Activated B cell treated with CpG ODN at 0.5 μM for 24 hours (primary cell): ENCODE measurements around the gene CCDC81. TPM values are rescaled to one million over a fixed set of nuclear protein-coding genes. Genes with fewer than 3 reads are reported as not detected.

ENCODE experiments used
- ATAC-seq: fragments of 200-7000 bp; cut with Tn5 transposase; one replicate; pipeline ENCODE4 v1.10.0; 2021; ENCODE audit warnings: low read depth, mild to moderate bottlenecking, moderate library complexity
- CTCF ChIA-PET: fragments of 350-600 bp; sonication (Branson Sonifier 250); formaldehyde crosslinking; loops from one replicate; lab custom pipeline; 2021; ENCODE audit warnings: antibody characterized with exemption; lab: Charles Lee
- POLR2A ChIA-PET: fragments of 350-600 bp; sonication (Branson Sonifier 250); formaldehyde crosslinking; loops from one replicate; lab custom pipeline; 2021; ENCODE audit warnings: antibody characterized with exemption; lab: Charles Lee
- DNase-seq: peaks from one replicate; pipeline ENCODE4 v3.0.0; 2022
- H3K27ac Mint-ChIP-seq: one replicate; pipeline ENCODE4 v1.8.0; 2020; ENCODE audit warnings: mixed read lengths
- H3K27me3 Mint-ChIP-seq: one replicate; pipeline ENCODE4 v1.8.0; 2021; ENCODE audit warnings: mixed read lengths
- H3K36me3 Mint-ChIP-seq: one replicate; pipeline ENCODE4 v1.8.0; 2021; ENCODE audit warnings: low read depth, mixed read lengths
- H3K4me1 Mint-ChIP-seq: one replicate; pipeline ENCODE4 v1.8.0; 2021; ENCODE audit warnings: mixed read lengths
- H3K4me3 Mint-ChIP-seq: one replicate; pipeline ENCODE4 v1.8.0; 2020; ENCODE audit warnings: mild to moderate bottlenecking, mixed read lengths
- H3K9me3 Mint-ChIP-seq: one replicate; pipeline ENCODE4 v1.8.0; 2020; ENCODE audit warnings: mixed read lengths
- CTCF ChIP-seq: fragments of 200-600 bp; IDR thresholded peaks from one replicate; pipeline ENCODE4 v1.8.0; 2022; ENCODE audit warnings: antibody characterized with exemption, mild to moderate bottlenecking
- intact Hi-C: fragments of 100-400 bp; cut with micrococcal nuclease; formaldehyde crosslinking; loops from one replicate; pipeline ENCODE4 v1.15.1; 2024
- total RNA-seq: library from RNA; stranded (reverse); gene quantifications from 2 replicates; pipeline ENCODE4 v1.2.3, GENCODE V29; 2022

The CCDC81 gene
- 0.61 and 0.82 TPM in 2 replicates for total RNA-seq

GRCh38 chr11:86374586-86374985, at the start of gene CCDC81:
TSS of gene CCDC81 (plus strand) at chr11:86374887. CDS start at chr11:86375164, 277 bp downstream.
- no peak within 1 kb of the TSS for H3K4me3 Mint-ChIP-seq
- H3K27me3 Mint-ChIP-seq, result peaks cover 9% of the 10 kb centered on the region
- intact Hi-C loops, result no loop called here
- no peaks in the 10 kb centered on the region for H3K36me3 Mint-ChIP-seq
- H3K27ac Mint-ChIP-seq, result no peak within 1 kb of the TSS
- ATAC-seq, result no peak
- peaks cover 2% of the 10 kb centered on the region for H3K9me3 Mint-ChIP-seq
- CTCF ChIA-PET, result no interaction called here
- H3K4me1 Mint-ChIP-seq, result no peaks in the 10 kb centered on the region
- no peak for DNase-seq
- TF ChIP-seq CTCF, result no peak
- POLR2A ChIA-PET, result no interaction called here

- DNase-seq (no peak), ATAC-seq (no peak)
- no peak for TF ChIP-seq CTCF
- intact Hi-C loops, result no loop called here
- Mint-ChIP-seq H3K4me1 (no peaks in the 10 kb centered on the region), H3K27me3 (no peaks in the 10 kb centered on the region), H3K36me3 (peaks cover 68% of the 10 kb centered on the region), H3K9me3 (no peaks in the 10 kb centered on the region), H3K27ac (no peak overlapping the region), H3K4me3 (no peak overlapping the region)
- POLR2A ChIA-PET, result no interaction called here
- CTCF ChIA-PET, result no interaction called here
Measured at GRCh38 chr11:86335131-86335767, 39.4 kb upstream of the CCDC81 start.

GRCh38 chr11:86337227-86337626, 37.5 kb upstream of the CCDC81 start:
- ChIA-PET POLR2A (no interaction called here), CTCF (no interaction called here)
- intact Hi-C loops, result no loop called here
- Mint-ChIP-seq H3K4me1 (peaks cover 2% of the 10 kb centered on the region), H3K9me3 (no peaks in the 10 kb centered on the region), H3K27ac (no peak overlapping the region), H3K27me3 (no peaks in the 10 kb centered on the region), H3K36me3 (peaks cover 76% of the 10 kb centered on the region), H3K4me3 (no peak overlapping the region)
- ATAC-seq (no peak), DNase-seq (no peak)
- TF ChIP-seq CTCF, result no peak

- DNase-seq (no peak), ATAC-seq (no peak)
- peaks cover 5% of the 10 kb centered on the region for H3K4me1 Mint-ChIP-seq
- H3K27me3 Mint-ChIP-seq, result no peaks in the 10 kb centered on the region
- peaks cover 70% of the 10 kb centered on the region for H3K36me3 Mint-ChIP-seq
- ChIA-PET CTCF (no interaction called here), POLR2A (interaction anchor here (0.6 kb wide), 1 partner anchor 712 kb away, joined by 3 read pairs; no protein-coding TSS in a partner anchor)
- TF ChIP-seq CTCF, result no peak
- no peaks in the 10 kb centered on the region for H3K9me3 Mint-ChIP-seq
- no peak overlapping the region for H3K4me3 Mint-ChIP-seq
- no peak overlapping the region for H3K27ac Mint-ChIP-seq
- intact Hi-C loops, result no loop called here
Measured at GRCh38 chr11:86341382-86341781, 33.3 kb upstream of the CCDC81 start.

- TF ChIP-seq CTCF, result no peak
- no peak for ATAC-seq
- H3K4me3 Mint-ChIP-seq, result no peak overlapping the region
- no peaks in the 10 kb centered on the region for H3K9me3 Mint-ChIP-seq
- ChIA-PET CTCF (no interaction called here), POLR2A (no interaction called here)
- intact Hi-C loops, result no loop called here
- DNase-seq, result no peak
- peaks cover 5% of the 10 kb centered on the region for H3K4me1 Mint-ChIP-seq
- peaks cover 37% of the 10 kb centered on the region for H3K36me3 Mint-ChIP-seq
- no peak overlapping the region for H3K27ac Mint-ChIP-seq
- no peaks in the 10 kb centered on the region for H3K27me3 Mint-ChIP-seq
Measured at GRCh38 chr11:86346513-86346912, 28.2 kb upstream of the CCDC81 start.
